ENCODE data around the gene SMTN.

- TF ChIP-seq CTCF (IDR thresholded peaks at IDR 0.05) (no peak), POLR2A (IDR thresholded peaks at IDR 0.05) (no peak)
These were observed 56.6 kb downstream of the SMTN start for GRCh38 chr22:31137721-31138120.
